Duodenal mucosa (tissue), 2 donors: ENCODE measurements around the gene NKX6-2.
"Not testable (repeated sequence)": the region's sequence is repeated elsewhere in the genome, so short reads cannot be mapped to it uniquely, and the experiment has no call there.

ENCODE experiments used
- H3K27ac ChIP-seq: one replicate; pipeline ENCODE4 v1.7.0; 2013; ENCODE audit warnings: low read depth, low read length
- H3K27me3 ChIP-seq, 2 donors: one replicate each; pipeline ENCODE4 v1.7.0; 2013; ENCODE audit warnings: low read length in 2 of 2, control low read depth in 1 of 2; ENCODE audit not compliant: insufficient read depth in 2 of 2, control insufficient read depth in 1 of 2
- H3K36me3 ChIP-seq, 2 donors: one replicate each; pipeline ENCODE4 v1.7.0; 2013; ENCODE audit warnings: low read length in 2 of 2, control low read depth in 1 of 2; ENCODE audit not compliant: insufficient read depth in 2 of 2, control insufficient read depth in 1 of 2
- H3K4me1 ChIP-seq, 2 donors: one replicate each; pipeline ENCODE4 v1.7.0; 2013; ENCODE audit warnings: low read length in 2 of 2, control low read depth in 1 of 2; ENCODE audit not compliant: insufficient read depth in 2 of 2, control insufficient read depth in 1 of 2
- H3K4me3 ChIP-seq, 2 donors: one replicate each; pipeline ENCODE4 v1.7.0; 2013; ENCODE audit warnings: low read length in 2 of 2, low read depth in 1 of 2
- H3K9ac ChIP-seq, 2 donors: one replicate each; pipeline ENCODE4 v1.7.0; 2013; ENCODE audit warnings: low read length in 2 of 2, low read depth in 1 of 2
- H3K9me3 ChIP-seq, 2 donors: one replicate each; pipeline ENCODE4 v1.7.0; 2013; ENCODE audit warnings: low read length in 2 of 2, control low read depth in 1 of 2; ENCODE audit not compliant: control insufficient read depth in 1 of 2

NKX6-2 gene

GRCh38 chr10:132826524-132827422, 40.8 kb upstream of the NKX6-2 start:
- H3K27me3 ChIP-seq = peaks cover 0 to 5% of the 10 kb centered on the region in 2 donors
- peaks cover 0 to 3% of the 10 kb centered on the region in 2 donors for H3K9me3 ChIP-seq
- no peaks in the 10 kb centered on the region for H3K4me1 ChIP-seq
- H3K4me3 ChIP-seq = no peak overlapping the region
- no peak overlapping the region for H3K9ac ChIP-seq
- no peak overlapping the region for H3K27ac ChIP-seq
- no peaks in the 10 kb centered on the region for H3K36me3 ChIP-seq

- not testable (repeated sequence) for H3K9me3 ChIP-seq, H3K4me1 ChIP-seq, H3K4me3 ChIP-seq, H3K36me3 ChIP-seq, H3K27me3 ChIP-seq, H3K9ac ChIP-seq, H3K27ac ChIP-seq
Observed at GRCh38 chr10:132825783-132826523, 40.0 kb upstream of the NKX6-2 start.

- Histone ChIP-seq H3K27ac (no peak overlapping the region), H3K9ac (no peak overlapping the region), H3K4me3 (no peak overlapping the region), H3K9me3 (no peaks in the 10 kb centered on the region), H3K27me3 (peaks cover 0 to 7% of the 10 kb centered on the region in 2 donors), H3K36me3 (no peaks in the 10 kb centered on the region), H3K4me1 (no peaks in the 10 kb centered on the region)
Observed at GRCh38 chr10:132820056-132820455, 34.1 kb upstream of the NKX6-2 start.

- no peaks in the 10 kb centered on the region for H3K36me3 ChIP-seq
- no peak overlapping the region for H3K4me3 ChIP-seq
- H3K4me1 ChIP-seq = no peaks in the 10 kb centered on the region
Observed at GRCh38 chr10:132817701-132818211, 31.8 kb upstream of the NKX6-2 start.

GRCh38 chr10:132816718-132817117, 30.8 kb upstream of the NKX6-2 start:
- H3K4me1 ChIP-seq = no peaks in the 10 kb centered on the region
- H3K36me3 ChIP-seq = no peaks in the 10 kb centered on the region
- H3K4me3 ChIP-seq = no peak overlapping the region
- H3K27ac ChIP-seq = no peak overlapping the region
- no peaks in the 10 kb centered on the region for H3K9me3 ChIP-seq
- no peak overlapping the region for H3K9ac ChIP-seq
- peaks cover 0 to 7% of the 10 kb centered on the region in 2 donors for H3K27me3 ChIP-seq

More at GRCh38 chr10:132817701-132818211, 31.8 kb upstream of the NKX6-2 start:
- no peak overlapping the region for H3K9ac ChIP-seq
- no peak overlapping the region for H3K27ac ChIP-seq
- no peaks in the 10 kb centered on the region for H3K9me3 ChIP-seq
- peaks cover 0 to 7% of the 10 kb centered on the region in 2 donors for H3K27me3 ChIP-seq

- Histone ChIP-seq H3K4me1 (no peaks in the 10 kb centered on the region), H3K27me3 (peaks cover 0 to 7% of the 10 kb centered on the region in 2 donors), H3K9me3 (no peaks in the 10 kb centered on the region), H3K9ac (no peak overlapping the region), H3K27ac (no peak overlapping the region), H3K4me3 (no peak overlapping the region), H3K36me3 (no peaks in the 10 kb centered on the region)
Observed at GRCh38 chr10:132815168-132815857, 29.4 kb upstream of the NKX6-2 start.

GRCh38 chr10:132814469-132814856, 28.5 kb upstream of the NKX6-2 start:
- no peaks in the 10 kb centered on the region for H3K4me1 ChIP-seq
- H3K27me3 ChIP-seq = peaks cover 0 to 7% of the 10 kb centered on the region in 2 donors
- no peak overlapping the region for H3K4me3 ChIP-seq
- H3K27ac ChIP-seq = no peak overlapping the region
- no peaks in the 10 kb centered on the region for H3K36me3 ChIP-seq
- H3K9me3 ChIP-seq = no peaks in the 10 kb centered on the region
- H3K9ac ChIP-seq = no peak overlapping the region

- Histone ChIP-seq H3K36me3 (no peaks in the 10 kb centered on the region), H3K4me3 (no peak overlapping the region), H3K27me3 (peaks cover 0 to 7% of the 10 kb centered on the region in 2 donors), H3K27ac (no peak overlapping the region), H3K9ac (no peak overlapping the region), H3K4me1 (no peaks in the 10 kb centered on the region), H3K9me3 (no peaks in the 10 kb centered on the region)
Observed at GRCh38 chr10:132813560-132814468, 27.9 kb upstream of the NKX6-2 start.

GRCh38 chr10:132813001-132813401, 27.1 kb upstream of the NKX6-2 start:
- H3K4me3 ChIP-seq = no peak overlapping the region
- H3K27me3 ChIP-seq = peaks cover 0 to 6% of the 10 kb centered on the region in 2 donors
- H3K9me3 ChIP-seq = no peaks in the 10 kb centered on the region
- no peak overlapping the region for H3K9ac ChIP-seq
- no peak overlapping the region for H3K27ac ChIP-seq
- no peaks in the 10 kb centered on the region for H3K36me3 ChIP-seq
- no peaks in the 10 kb centered on the region for H3K4me1 ChIP-seq
